Measurements from ENCODE around the gene LUZP2. TPM values are rescaled to one million over a fixed set of nuclear protein-coding genes. Genes with fewer than 3 reads are reported as not detected.

The LUZP2 gene
- total RNA-seq, 2 experiments from 2014 or later, result not detected

GRCh38 chr11:24900514-24900913, 403.7 kb downstream of the LUZP2 start:
- BruUV-seq (replicated peaks), result no TSS peak
- H3K4me1 ChIP-seq (ENCODE audit: insufficient read depth, low read length, poor library complexity, severe bottlenecking), result no peaks in the 10 kb centered on the region
- no peaks in the 10 kb centered on the region for H3K9me3 ChIP-seq (ENCODE audit: low read length)

DNA sequence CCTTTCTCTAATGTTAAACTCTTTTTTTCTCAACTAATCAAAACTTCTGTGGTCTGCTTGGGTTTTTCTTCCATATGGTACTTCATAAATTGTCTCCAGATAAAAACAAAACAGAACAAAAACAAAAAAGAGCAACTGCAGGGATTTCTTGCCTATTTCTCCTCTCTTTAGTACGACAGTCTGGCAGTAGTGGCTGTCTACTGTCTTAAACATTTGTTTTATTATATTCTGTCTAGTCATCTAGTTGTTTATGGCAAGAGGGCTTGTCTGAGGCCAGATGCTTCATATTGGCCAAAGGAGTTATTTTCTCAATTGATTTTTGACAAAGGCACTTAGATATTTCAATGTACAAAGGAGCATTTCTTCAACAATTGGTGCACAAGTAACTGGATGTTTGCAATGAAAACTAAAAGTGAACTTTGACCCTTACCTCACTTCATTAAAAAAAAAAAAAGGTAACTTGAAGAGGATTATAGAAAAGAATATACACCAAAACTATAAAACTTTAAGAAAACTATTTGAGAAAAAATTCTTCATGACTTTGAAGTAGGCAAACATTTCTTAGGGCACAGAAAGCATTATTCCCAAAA, 404.2 kb downstream of the LUZP2 start:
- intact Hi-C loops (cut with micrococcal nuclease; ENCODE audit: unreplicated experiment), result no loop called here
- no peaks in the 10 kb centered on the region for H3K36me3 ChIP-seq (ENCODE audit: insufficient read depth, low read length)
- no peak overlapping the region for H3K4me2 ChIP-seq (ENCODE audit: low read length)
- no peaks in the 10 kb centered on the region for H3K9me3 ChIP-seq (ENCODE audit: low read length)
- H2AFZ ChIP-seq (ENCODE audit: low read length), result peak overlapping the region; percentile 29; the same call in 1 of the 2 replicates
- no peaks in the 10 kb centered on the region for H4K20me1 ChIP-seq (ENCODE audit: insufficient read depth, low read length)
- ChIA-PET CTCF (ENCODE audit: unreplicated experiment) (no interaction called here), POLR2A (no interaction called here)
- no peaks in the 10 kb centered on the region for H3K4me1 ChIP-seq (ENCODE audit: insufficient read depth, low read length, poor library complexity, severe bottlenecking)
- no peak for DNase-seq (ENCODE audit: low spot score)
- H3K9me2 ChIP-seq (ENCODE audit: insufficient read depth, low read length), result no peaks in the 10 kb centered on the region
- no peaks in the 10 kb centered on the region for H3K79me2 ChIP-seq (ENCODE audit: insufficient read depth, low read depth, low read length)
- H3K4me3 ChIP-seq (ENCODE audit: low read depth, low read length, poor library complexity, severe bottlenecking), result no peak overlapping the region
- TF ChIP-seq CTCF (conservative IDR thresholded peaks at IDR 0.05; ENCODE audit: low read length), result no peak
- TF ChIP-seq EZH2phosphoT487 (IDR thresholded peaks at IDR 0.05; ENCODE audit: borderline replicate concordance, low read depth, low read length), result no peak
- H3K27ac ChIP-seq (ENCODE audit: low read depth, low read length, poor library complexity, severe bottlenecking), result no peak overlapping the region
- no TSS peak for BruUV-seq (replicated peaks)

More at GRCh38 chr11:24900514-24900913, 403.7 kb downstream of the LUZP2 start:
- H3K9me2 ChIP-seq (ENCODE audit: insufficient read depth, low read length), result no peaks in the 10 kb centered on the region
- peak overlapping the region; percentile 29; the same call in 1 of the 2 replicates for H2AFZ ChIP-seq (ENCODE audit: low read length)
- intact Hi-C loops (cut with micrococcal nuclease; ENCODE audit: unreplicated experiment), result no loop called here
- H3K4me3 ChIP-seq (ENCODE audit: low read depth, low read length, poor library complexity, severe bottlenecking), result no peak overlapping the region
- H3K27ac ChIP-seq (ENCODE audit: low read depth, low read length, poor library complexity, severe bottlenecking), result no peak overlapping the region
- ChIA-PET CTCF (ENCODE audit: unreplicated experiment) (no interaction called here), POLR2A (no interaction called here)
- H4K20me1 ChIP-seq (ENCODE audit: insufficient read depth, low read length), result no peaks in the 10 kb centered on the region
- H3K36me3 ChIP-seq (ENCODE audit: insufficient read depth, low read length), result no peaks in the 10 kb centered on the region
- no peak overlapping the region for H3K4me2 ChIP-seq (ENCODE audit: low read length)
- no peak for TF ChIP-seq CTCF (conservative IDR thresholded peaks at IDR 0.05; ENCODE audit: low read length)
- TF ChIP-seq EZH2phosphoT487 (IDR thresholded peaks at IDR 0.05; ENCODE audit: borderline replicate concordance, low read depth, low read length), result no peak
- no peak for DNase-seq (ENCODE audit: low spot score)
- no peaks in the 10 kb centered on the region for H3K79me2 ChIP-seq (ENCODE audit: insufficient read depth, low read depth, low read length)

GRCh38 chr11:24903555-24903954, 406.7 kb downstream of the LUZP2 start:
- ChIA-PET POLR2A (interaction anchor here (0.6 kb wide), 1 partner anchor 75 kb away, joined by 3 read pairs; no protein-coding TSS in a partner anchor), CTCF (ENCODE audit: unreplicated experiment) (no interaction called here)
- Histone ChIP-seq H3K9me2 (ENCODE audit: insufficient read depth, low read length) (no peaks in the 10 kb centered on the region), H3K4me1 (ENCODE audit: insufficient read depth, low read length, poor library complexity, severe bottlenecking) (no peaks in the 10 kb centered on the region), H3K27ac (ENCODE audit: low read depth, low read length, poor library complexity, severe bottlenecking) (no peak overlapping the region), H3K36me3 (ENCODE audit: insufficient read depth, low read length) (no peaks in the 10 kb centered on the region), H3K4me3 (ENCODE audit: low read depth, low read length, poor library complexity, severe bottlenecking) (no peak overlapping the region), H3K9me3 (ENCODE audit: low read length) (no peaks in the 10 kb centered on the region), H3K4me2 (ENCODE audit: low read length) (no peak overlapping the region), H3K79me2 (ENCODE audit: insufficient read depth, low read depth, low read length) (no peaks in the 10 kb centered on the region), H4K20me1 (ENCODE audit: insufficient read depth, low read length) (no peaks in the 10 kb centered on the region), H2AFZ (ENCODE audit: low read length) (no peak overlapping the region)
- no peak for DNase-seq (ENCODE audit: low spot score)
- intact Hi-C loops (cut with micrococcal nuclease; ENCODE audit: unreplicated experiment), result no loop called here
- TF ChIP-seq CTCF (conservative IDR thresholded peaks at IDR 0.05; ENCODE audit: low read length) (no peak), EZH2phosphoT487 (IDR thresholded peaks at IDR 0.05; ENCODE audit: borderline replicate concordance, low read depth, low read length) (no peak)
- BruUV-seq (replicated peaks), result no TSS peak
